Astrocyte of the cerebellum (primary cell): ENCODE data around the gene TMEM183A.
"Not testable (repeated sequence)": the region's sequence is repeated elsewhere in the genome, so short reads cannot be mapped to it uniquely, and the experiment has no call there.

Experiments
- DNase-seq: peaks from one replicate; pipeline ENCODE4 v3.0.0-alpha.2; 2011; ENCODE audit warnings: low read depth
- H3K4me3 ChIP-seq: 2 replicates; pipeline ENCODE4 v1.5.1; 2011; ENCODE audit warnings: mild to moderate bottlenecking, low read depth, low read length, moderate library complexity
- in situ Hi-C: cut with HindIII; loops from 2 replicates; pipeline ENCODE4 v1.10.0; 2017; ENCODE audit warnings: low sequenced_read_pairs
- TF ChIP-seq, protein P1 (sequence below): IDR thresholded peaks from 2 replicates; pipeline ENCODE4 v1.5.1; 2012; ENCODE audit warnings: low read length, low read depth, moderate library complexity, mild to moderate bottlenecking; ENCODE audit errors: missing control alignments

The TMEM183A gene

DNA sequence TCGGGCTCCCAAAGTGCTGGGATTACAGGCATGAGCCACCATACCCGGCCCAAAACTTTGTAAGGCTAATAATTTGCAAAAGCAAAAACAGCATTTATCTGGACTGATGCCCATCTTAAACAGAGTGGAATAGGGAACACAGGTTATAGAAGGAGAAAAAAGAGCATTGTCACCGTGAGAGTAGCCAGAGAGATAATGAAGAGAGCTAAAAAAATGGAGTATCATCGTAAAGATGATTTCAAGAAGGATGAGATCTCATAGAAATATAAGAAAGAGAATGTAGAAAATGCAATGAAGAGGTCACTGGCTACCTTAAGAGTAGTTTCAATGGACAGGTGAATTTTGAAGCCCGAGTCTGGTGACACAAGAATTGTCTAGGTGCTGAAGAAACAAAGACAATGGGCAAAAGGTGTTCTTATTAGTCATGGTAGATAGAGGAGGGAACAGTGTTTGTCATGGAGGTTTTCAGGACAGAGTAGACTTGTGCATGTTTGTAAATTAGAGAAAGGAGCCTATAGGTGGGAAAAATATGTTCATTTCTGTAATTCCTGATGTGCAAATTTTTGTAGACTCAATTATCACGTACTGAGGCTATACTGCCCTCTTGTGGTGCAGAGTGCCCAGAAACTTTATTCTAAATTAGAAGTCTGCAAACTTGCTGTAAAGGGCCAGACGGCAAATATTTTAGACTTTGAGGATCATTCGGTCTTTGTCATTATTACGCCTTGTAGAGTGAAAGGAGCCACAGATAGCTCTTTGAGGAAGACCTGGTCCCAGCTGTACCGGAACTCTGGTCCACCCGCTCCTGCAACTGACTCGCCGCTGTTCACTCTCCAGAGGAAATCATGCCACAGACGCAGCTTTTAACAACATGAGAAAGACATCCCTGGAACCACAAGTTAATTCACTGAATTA, 8.1 kb upstream of the TMEM183A start:
- H3K4me3 ChIP-seq = no peak overlapping the region

DNA sequence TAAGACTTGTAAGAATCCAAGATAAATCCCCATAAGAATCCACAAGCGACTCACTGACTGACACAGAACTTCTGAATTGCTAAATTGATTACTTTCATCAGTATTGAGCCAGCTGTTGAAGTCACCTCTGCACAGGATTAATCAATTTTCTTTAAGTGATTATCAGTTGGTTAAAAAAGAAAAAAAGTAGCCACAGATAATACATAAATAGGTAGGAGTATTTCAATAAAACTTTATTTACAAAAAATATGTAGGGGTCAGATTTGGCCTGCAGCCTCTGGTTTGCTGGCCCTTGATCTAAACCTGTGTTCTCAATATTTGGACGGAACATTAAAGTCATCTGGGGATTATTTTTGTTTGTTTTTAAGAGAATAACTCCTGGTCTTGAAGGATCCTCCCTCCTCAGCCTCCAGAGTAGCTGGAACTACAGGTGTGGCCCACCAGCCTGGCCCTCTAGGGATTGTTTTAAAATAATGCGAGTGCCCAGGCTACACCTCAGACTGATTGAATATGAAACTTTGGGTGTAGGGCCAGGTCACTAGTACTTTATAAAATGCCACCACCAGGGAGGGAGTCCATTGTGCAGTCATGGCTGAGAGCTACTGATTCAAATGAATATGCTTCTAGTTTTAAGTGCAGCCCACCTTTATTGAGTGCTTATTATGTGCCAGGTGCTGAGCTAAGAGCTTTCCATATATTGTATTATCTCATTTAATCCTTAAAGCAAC, 6.8 kb upstream of the TMEM183A start:
- in situ Hi-C loops = no loop called here
- no peak overlapping the region for H3K4me3 ChIP-seq
- no peak for DNase-seq
- TF ChIP-seq, protein P1, sequence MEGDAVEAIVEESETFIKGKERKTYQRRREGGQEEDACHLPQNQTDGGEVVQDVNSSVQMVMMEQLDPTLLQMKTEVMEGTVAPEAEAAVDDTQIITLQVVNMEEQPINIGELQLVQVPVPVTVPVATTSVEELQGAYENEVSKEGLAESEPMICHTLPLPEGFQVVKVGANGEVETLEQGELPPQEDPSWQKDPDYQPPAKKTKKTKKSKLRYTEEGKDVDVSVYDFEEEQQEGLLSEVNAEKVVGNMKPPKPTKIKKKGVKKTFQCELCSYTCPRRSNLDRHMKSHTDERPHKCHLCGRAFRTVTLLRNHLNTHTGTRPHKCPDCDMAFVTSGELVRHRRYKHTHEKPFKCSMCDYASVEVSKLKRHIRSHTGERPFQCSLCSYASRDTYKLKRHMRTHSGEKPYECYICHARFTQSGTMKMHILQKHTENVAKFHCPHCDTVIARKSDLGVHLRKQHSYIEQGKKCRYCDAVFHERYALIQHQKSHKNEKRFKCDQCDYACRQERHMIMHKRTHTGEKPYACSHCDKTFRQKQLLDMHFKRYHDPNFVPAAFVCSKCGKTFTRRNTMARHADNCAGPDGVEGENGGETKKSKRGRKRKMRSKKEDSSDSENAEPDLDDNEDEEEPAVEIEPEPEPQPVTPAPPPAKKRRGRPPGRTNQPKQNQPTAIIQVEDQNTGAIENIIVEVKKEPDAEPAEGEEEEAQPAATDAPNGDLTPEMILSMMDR = no peak

More for the DNA sequence above, 8.1 kb upstream of the TMEM183A start:
- TF ChIP-seq, protein P1 = peak; percentile 74
- DNase-seq = peak; percentile 26
- in situ Hi-C loops = no loop called here

DNA sequence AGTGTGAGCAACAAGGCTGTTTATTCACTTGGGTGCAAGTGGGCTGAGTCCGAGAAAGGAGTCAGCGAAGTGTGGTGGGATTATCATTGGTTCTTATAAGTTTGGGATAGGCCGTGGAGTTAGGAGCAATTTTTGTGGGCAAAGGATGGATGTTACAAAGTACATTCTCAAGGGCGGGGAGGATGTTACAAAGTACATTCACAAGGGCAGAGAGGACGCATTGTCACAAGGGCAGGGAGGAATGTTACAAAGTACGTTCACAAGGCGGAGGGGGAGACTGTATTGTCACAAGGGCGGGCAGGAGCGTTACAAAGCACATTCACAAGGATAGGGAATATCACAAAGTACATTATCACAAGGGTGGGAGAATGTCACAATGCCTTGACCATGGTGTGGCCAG, 5.2 kb upstream of the TMEM183A start:
- in situ Hi-C loops = no loop called here
- TF ChIP-seq, protein P1 = no peak
- no peak overlapping the region for H3K4me3 ChIP-seq

DNA sequence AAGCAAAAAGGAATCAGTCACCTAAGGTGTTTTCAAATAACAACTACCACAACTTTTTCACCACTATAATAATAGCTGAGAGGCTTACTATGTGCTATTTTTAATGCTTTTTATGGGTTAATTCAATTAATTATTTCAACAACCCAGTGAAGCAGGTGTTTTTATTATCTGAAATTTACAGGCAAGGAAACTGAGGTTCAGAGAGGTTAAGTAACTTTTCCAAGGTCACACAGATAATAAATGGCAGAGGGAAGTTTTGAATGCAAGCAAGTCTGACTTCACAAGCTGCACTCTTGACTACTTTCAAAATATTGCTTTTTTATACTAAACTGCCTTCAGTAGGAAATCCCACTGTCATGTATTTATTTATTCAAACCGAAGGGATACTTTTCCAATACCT, 4.2 kb upstream of the TMEM183A start:
- H3K4me3 ChIP-seq = no peak overlapping the region
- in situ Hi-C loops = no loop called here
- DNase-seq = no peak
- TF ChIP-seq, protein P1 = no peak

More for the DNA sequence above, 5.2 kb upstream of the TMEM183A start:
- DNase-seq = no peak

DNA sequence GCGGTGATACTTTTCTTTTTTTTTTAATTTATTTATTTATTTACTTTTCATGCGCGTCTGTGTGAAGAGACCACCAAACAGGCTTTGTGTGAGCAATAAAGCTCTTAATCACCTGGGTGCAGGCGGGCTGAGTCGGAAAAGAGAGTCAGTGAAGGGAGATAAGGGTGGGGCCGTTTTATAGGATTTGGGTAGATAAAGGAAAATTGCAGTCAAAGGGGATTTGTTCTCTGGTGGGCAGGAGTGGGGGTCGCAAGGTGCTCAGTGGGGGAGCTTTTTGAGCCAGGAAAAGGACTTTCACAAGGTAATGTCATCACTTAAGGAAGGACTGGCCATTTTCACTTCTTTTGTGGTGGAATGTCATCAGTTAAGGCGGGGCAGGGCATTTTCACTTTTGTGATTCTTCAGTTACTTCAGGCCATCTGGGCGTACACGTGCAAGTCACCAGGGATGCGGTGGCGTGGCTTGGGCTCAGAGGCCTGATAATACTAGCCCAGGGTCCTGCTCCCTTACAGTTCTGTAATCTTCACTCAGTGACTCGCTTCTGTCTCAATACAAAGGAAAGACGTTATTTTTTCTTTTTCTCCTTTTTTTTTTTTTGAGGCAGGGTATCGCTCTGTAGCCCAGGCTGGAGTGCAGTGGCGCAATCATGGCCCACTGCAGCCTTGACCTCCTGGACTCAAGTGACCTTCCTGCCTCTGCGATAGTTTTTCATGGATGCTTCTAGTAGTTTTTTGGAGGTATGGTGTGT, 1.6 kb upstream of the TMEM183A start:
- DNase-seq, in situ Hi-C loops, H3K4me3 ChIP-seq: not testable (repeated sequence)

DNA sequence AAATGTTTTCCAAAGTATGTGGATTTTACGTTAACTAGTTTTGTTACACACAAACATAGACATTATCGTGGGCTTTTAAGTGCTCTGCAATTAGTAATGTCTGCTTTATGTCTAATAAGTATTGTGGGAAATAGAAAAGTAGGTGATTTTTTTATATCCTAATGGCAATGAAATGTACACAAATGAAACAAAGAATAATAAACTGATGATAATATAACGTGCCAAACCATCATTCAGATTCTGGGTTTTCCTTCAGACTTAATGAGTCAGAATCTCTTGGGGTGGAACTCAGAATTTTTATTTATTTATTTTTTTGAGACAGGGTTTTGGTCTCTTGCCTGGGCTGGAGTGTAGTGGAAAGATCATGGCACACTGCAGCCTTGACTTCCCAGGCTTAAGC, 2.0 kb downstream of the TMEM183A start:
- no peak overlapping the region for H3K4me3 ChIP-seq
- DNase-seq = no peak
- in situ Hi-C loops = no loop called here
- TF ChIP-seq, protein P1 = no peak
